KOPT-K1 (cell line): Measurements from ENCODE around the gene MUC5AC.
"Not testable (repeated sequence)": the region's sequence is repeated elsewhere in the genome, so short reads cannot be mapped to it uniquely, and the experiment has no call there.

Source experiments
- H3K27ac ChIP-seq: fragments of 200-600 bp; sonication (generic); 2 replicates; pipeline ENCODE4 v1.5.1; 2016; ENCODE audit warnings: antibody characterized with exemption, mild to moderate bottlenecking, low read depth, low read length; ENCODE audit not compliant: poor library complexity, severe bottlenecking
- H3K36me3 ChIP-seq: fragments of 200-600 bp; sonication (generic); 2 replicates; pipeline ENCODE4 v1.5.1; 2017; ENCODE audit warnings: antibody characterized with exemption, mild to moderate bottlenecking, low read length, moderate library complexity; ENCODE audit not compliant: insufficient read depth
- H3K9me3 ChIP-seq: fragments of 200-600 bp; sonication (generic); 2 replicates; pipeline ENCODE4 v1.5.1; 2017; ENCODE audit warnings: antibody characterized with exemption, low read length, mild to moderate bottlenecking; ENCODE audit not compliant: insufficient read depth, poor library complexity, severe bottlenecking

Gene MUC5AC

GRCh38 chr11:1157645-1158591 is at the start of gene MUC5AC:
Gene MUC5AC, plus strand, starts transcription at chr11:1157953. Its CDS starts 47 bp downstream, at chr11:1158000.
- no peaks in the 10 kb centered on the region for H3K36me3 ChIP-seq
- H3K27ac ChIP-seq, result no peak within 1 kb of the TSS

GRCh38 chr11:1108246-1108900 is 49.4 kb upstream of the MUC5AC start:
- H3K27ac ChIP-seq, result no peak overlapping the region
- H3K9me3 ChIP-seq, result no peaks in the 10 kb centered on the region
- no peaks in the 10 kb centered on the region for H3K36me3 ChIP-seq

More at GRCh38 chr11:1157645-1158591, at the start of gene MUC5AC:
- H3K9me3 ChIP-seq, result peaks cover 13% of the 10 kb centered on the region

- no peaks in the 10 kb centered on the region for H3K9me3 ChIP-seq
- no peaks in the 10 kb centered on the region for H3K36me3 ChIP-seq
- no peak overlapping the region for H3K27ac ChIP-seq
Observed at GRCh38 chr11:1109101-1109917, 48.4 kb upstream of the MUC5AC start.

- Histone ChIP-seq H3K27ac (no peak overlapping the region), H3K36me3 (no peaks in the 10 kb centered on the region), H3K9me3 (no peaks in the 10 kb centered on the region)
Observed at GRCh38 chr11:1109918-1110705, 47.6 kb upstream of the MUC5AC start.

- Histone ChIP-seq H3K9me3 (no peaks in the 10 kb centered on the region), H3K36me3 (no peaks in the 10 kb centered on the region), H3K27ac (no peak overlapping the region)
Observed at GRCh38 chr11:1111545-1112212, 46.1 kb upstream of the MUC5AC start.

- no peak overlapping the region for H3K27ac ChIP-seq
- H3K36me3 ChIP-seq, result no peaks in the 10 kb centered on the region
- H3K9me3 ChIP-seq, result no peaks in the 10 kb centered on the region
Observed at GRCh38 chr11:1112351-1113191, 45.2 kb upstream of the MUC5AC start.

- H3K9me3 ChIP-seq, result no peaks in the 10 kb centered on the region
- no peaks in the 10 kb centered on the region for H3K36me3 ChIP-seq
- no peak overlapping the region for H3K27ac ChIP-seq
Observed at GRCh38 chr11:1113405-1114201, 44.1 kb upstream of the MUC5AC start.

- not testable (repeated sequence) for H3K27ac ChIP-seq, H3K9me3 ChIP-seq, H3K36me3 ChIP-seq
Observed at GRCh38 chr11:1115292-1115691, 42.5 kb upstream of the MUC5AC start.

- Histone ChIP-seq H3K9me3 (no peaks in the 10 kb centered on the region), H3K36me3 (no peaks in the 10 kb centered on the region), H3K27ac (no peak overlapping the region)
Observed at GRCh38 chr11:1116104-1116503, 41.6 kb upstream of the MUC5AC start.

- H3K9me3 ChIP-seq, result no peaks in the 10 kb centered on the region
- H3K36me3 ChIP-seq, result no peaks in the 10 kb centered on the region
- H3K27ac ChIP-seq, result no peak overlapping the region
Observed at GRCh38 chr11:1116666-1117390, 40.9 kb upstream of the MUC5AC start.

GRCh38 chr11:1117992-1118391 is 39.8 kb upstream of the MUC5AC start:
- H3K36me3 ChIP-seq, result no peaks in the 10 kb centered on the region
- no peaks in the 10 kb centered on the region for H3K9me3 ChIP-seq
- H3K27ac ChIP-seq, result no peak overlapping the region
